GM21447 (cell line): ENCODE data around the gene ZMIZ1.

ENCODE experiments used
- ATAC-seq: cut with Tn5 transposase; IDR thresholded peaks from one replicate; pipeline ENCODE4 v1.9.1; 2021; ENCODE audit not compliant: unreplicated experiment

The ZMIZ1 gene

DNA sequence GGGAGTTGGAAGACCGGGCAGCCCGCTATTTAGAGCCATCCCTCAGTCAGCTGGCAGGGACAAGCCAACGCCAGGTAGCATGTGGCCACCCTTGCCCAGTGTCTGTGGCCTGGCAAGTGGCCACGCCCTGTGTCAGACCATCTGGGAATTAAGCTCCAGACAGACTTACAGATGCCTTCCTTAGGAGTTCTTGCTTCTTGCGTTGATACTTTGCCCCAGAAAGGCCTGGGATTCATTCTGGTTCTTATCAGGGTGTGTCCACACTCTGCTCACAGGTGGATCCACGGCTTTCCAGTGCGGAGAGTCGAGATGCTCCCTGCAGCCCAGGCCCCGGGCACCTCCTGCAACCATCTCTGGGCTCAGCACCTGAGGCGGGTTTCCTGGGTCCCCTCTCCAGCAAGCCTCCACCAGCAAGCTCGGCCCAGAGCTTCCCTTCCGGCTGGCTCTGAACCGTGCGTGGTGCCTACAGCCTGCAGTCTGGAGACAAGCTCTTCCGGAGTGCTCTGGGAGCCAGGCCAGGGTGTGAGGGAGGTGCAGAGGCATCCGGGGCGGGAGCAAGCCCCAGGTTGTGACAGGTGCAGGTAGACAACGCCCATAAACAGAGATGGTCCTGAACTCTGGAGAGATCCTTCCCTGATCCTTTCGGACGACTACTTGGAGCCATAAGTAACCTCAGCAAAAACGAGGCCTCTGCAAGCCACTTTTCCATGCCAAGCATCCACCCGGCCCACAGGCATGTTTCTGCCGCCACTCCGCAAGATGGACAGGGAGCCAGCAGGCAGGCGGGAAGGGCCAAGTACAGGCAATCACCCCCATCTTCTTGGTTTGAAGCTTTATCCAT, 246.2 kb downstream of the ZMIZ1 start:
- no peak for ATAC-seq

GRCh38 chr10:79315602-79315920, 246.8 kb downstream of the ZMIZ1 start:
- no peak for ATAC-seq

GRCh38 chr10:79316671-79317431, 248.1 kb downstream of the ZMIZ1 start:
- peak; percentile 74 for ATAC-seq

DNA sequence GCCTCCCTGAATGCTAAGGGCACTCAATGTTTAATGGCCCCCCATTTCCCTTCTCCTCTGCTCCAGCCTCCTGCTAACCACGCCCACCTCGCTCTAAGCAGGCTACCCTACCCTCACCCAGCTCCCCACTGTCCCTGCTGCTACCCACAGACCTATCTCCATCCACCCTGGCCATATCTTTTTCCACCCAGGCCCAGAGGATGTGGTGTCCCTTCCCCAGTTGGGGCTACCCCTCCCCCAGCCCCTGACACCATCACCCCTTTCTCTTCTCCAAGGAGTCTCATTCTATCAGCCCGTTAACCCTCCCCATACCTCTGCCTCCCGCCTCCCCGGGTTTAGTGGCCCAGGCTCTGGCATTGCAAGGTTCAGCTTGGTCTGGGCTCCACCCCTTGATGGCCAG, 249.6 kb downstream of the ZMIZ1 start:
- ATAC-seq: no peak

GRCh38 chr10:79319115-79319771, 250.5 kb downstream of the ZMIZ1 start:
- ATAC-seq: no peak

DNA sequence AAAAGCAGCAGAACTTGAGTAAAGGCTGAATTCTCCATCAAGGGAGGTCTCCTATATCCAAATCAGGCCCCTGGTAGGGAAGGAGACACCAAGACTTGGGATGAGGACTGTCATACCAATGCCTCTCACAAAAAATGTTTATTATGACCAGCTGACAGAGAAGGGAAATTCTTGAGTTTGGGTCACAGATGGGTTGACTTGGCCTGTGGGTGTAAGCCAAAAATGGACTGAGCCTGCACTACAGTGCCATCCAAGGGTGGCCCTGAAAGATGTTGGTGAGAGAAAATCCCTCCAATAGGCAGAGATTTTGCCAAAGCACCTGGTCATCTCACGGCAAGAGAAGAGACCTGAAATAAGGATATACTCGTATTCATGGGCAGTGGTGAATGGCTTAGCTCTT, 251.6 kb downstream of the ZMIZ1 start:
- no peak for ATAC-seq

DNA sequence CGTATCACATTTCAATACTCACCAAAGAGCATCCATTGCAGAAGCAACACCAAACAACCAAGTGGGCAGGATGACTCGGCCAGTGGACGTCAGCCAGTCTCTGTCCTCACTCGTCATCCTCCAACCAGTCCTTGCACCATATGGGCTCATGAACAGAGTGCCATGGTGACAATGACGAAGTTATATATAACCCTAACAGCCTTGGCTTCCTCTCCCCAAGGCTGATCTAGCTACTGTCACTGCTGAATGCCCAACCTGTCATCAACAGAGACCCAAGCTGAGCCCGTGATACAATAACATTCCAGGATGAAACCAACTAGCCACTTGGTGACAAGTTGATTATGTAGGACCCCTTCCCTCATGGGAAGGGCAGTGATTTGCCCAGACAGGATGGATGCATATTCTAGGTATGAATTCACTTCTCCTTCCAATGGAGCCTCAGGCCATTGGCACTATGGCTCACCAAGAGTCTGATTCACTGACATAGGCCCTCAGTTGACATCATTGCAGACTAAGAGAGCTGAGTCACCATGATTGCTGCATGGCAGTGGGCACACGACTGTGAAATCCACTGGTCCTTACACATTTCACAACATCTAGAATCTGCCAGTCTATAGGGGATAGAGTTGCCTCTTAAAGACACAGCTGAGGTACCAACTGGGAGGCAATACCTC, 252.2 kb downstream of the ZMIZ1 start:
- ATAC-seq: no peak

GRCh38 chr10:79321494-79321882, 252.7 kb downstream of the ZMIZ1 start:
- ATAC-seq: no peak

DNA sequence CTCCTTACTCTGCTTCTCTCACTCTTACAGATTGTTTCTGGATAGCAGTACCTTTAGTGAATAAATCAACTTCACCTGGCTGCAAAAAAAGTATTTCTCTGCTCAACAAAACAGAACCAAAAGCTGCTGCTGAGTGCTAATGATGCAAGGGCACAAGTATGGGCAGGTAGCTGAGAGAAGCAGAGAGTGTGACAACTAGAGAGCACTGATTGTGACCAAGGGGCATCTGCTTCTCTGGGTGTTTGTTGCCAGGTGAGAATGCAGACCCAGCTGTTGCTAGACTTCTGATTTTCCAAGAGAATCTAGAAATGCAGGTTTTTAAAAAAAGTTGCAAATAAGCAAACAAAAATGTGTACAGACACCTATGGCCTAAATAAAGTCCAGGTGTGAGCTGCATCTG, 253.2 kb downstream of the ZMIZ1 start:
- no peak for ATAC-seq

DNA sequence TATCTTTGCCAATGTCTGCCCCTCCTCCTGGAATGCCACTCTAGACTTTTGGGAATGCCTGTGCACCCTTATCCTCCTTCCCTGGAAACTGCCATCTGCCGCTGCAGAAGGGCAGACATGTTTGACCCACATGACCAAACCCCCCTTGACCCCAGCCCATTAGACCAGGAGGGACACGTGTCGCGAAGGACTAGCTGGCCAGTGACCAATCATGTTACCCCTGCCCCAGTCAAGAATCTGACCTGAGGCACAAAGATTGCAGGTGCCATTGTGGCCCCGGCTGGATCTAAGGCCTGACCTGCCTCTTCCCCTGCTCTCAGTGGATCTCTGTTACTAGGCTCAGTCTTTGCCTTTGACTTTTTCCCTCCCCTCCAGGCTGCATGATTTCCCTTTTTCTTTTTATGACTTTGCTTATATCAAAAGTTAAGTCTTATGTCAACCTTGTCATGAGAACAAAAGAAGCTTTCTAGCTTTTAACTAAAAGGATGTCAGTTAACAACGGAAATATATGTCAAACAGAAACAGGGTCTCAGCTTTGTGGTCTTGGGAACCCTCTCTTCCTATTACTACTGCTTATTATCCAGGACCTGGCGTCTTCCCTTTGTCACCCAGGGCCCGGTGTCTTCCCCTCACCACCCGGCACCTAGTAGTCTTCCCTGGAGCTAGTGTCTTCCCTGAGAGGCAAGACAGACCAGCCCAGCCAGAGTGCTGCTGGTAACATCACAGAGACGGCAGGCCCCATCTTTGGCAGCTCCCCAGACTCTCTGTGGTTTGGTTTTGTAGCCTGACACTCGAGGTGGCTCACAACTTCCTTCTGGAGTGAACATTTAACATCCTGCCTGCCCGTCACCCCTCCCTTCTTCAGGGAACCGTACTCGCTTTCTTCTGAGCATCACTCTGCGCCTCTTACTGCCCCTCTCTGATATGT, 254.1 kb downstream of the ZMIZ1 start:
- ATAC-seq: peak; percentile 64

DNA sequence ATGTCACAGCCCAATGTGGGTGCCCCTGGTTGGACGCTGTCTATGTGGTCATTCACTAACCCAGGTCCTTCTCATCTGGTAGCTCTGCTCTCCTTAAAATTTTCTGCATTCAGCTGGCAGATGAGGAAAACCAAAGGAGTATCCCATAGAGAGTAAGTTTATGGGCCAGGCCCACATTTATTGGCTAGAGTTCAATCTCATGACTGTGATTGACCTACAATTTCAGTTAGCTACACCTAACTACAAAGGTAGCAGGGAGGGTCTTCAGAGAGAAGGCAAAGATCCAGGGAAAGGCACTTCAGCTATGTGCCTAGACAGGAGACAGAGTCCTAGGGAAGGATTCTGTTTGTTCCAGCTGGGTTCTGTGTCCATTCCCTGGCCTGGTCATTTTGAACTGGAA, 254.8 kb downstream of the ZMIZ1 start:
- ATAC-seq: no peak

GRCh38 chr10:79324032-79324695, 255.4 kb downstream of the ZMIZ1 start:
- no peak for ATAC-seq

GRCh38 chr10:79326361-79327089, 257.8 kb downstream of the ZMIZ1 start:
- no peak for ATAC-seq

DNA sequence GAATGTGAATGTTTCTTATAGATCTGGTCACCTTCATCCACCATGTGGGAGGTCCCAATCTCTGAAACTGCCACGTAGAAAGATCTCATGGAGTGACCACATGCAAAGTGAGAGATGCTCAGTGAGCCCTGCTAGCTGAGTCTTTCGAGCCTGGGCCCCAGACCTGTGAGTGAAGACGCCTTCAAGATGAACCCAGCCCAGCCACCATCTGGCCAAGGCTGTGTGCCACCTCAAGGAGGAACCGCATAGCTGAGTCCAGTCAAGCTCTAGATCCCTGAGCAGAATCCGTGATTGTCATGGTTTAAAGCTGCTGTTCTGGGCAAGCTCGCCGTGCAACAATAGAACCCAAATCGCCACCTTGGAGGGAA, 258.3 kb downstream of the ZMIZ1 start:
- ATAC-seq: no peak

GRCh38 chr10:79328147-79328701, 259.5 kb downstream of the ZMIZ1 start:
- ATAC-seq: no peak

DNA sequence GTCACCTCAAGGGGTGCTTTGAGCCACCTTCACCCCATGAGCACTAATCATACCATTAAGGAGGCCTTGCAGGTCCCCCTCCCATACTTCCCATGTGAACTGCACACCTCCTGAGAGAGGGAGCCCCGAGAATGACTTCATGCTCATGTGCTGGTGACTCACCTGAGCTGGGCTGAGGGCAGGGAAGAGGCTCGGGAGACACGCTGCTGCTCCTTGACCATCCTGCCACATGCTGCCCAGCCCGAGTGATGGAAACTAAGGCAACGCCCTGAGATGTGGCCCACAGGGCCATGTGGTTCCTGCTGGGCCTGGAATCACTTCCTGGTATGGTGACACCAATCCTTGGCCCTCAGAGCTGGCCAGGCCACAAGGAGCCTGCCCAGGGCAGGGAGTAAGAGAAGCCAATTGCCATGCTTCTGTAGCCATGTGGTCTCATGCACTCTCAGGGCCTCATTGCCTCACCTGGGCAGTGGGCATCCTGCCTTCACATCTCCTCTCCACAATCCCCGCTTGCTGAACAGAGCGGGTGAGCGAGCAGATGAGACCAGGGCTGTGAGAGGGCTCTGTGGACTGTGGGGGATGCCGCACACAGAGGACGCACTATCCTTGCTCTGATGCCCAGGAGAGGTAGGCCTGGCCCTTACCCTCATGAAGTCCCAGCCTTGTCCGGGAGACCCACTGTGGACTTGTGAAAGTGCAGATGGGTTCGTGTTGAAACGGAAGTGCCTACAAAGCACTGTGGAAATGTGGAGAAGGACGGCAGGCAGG, 260.2 kb downstream of the ZMIZ1 start:
- no peak for ATAC-seq

- no peak for ATAC-seq
These were observed 260.8 kb downstream of the ZMIZ1 start for GRCh38 chr10:79329529-79329928.

DNA sequence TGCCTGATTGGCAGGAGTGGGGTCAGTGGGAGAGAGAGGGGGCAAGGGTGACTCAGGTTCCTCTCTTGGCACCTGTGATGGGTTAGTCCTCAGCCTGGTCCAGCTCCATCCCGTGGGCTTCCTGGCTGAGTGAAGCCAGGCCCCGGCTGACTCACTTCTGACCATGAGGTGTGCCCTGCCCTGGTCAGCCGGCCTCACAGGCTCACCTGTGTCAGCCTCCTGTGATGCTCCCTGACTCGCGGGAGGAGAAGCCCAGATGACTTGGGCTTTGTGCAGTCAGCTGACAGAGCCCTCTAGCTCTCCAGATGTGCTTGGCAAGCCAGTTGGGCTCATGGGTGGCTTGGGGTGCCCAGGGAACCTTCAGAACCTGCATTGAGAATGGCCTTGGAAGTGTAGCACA, 262.5 kb downstream of the ZMIZ1 start:
- peak; percentile 12 for ATAC-seq
